Fibroblast of the conjunctiva (primary cell): Measurements from ENCODE around the gene ODAD3.
"Not testable (repeated sequence)": the region's sequence is repeated elsewhere in the genome, so short reads cannot be mapped to it uniquely, and the experiment has no call there.

Experiments used
- DNase-seq: peaks from one replicate; pipeline ENCODE4 v3.0.0-alpha.2; 2010; ENCODE audit warnings: low read depth

Gene ODAD3

GRCh38 chr19:11460207-11460606 is 25.3 kb upstream of the ODAD3 start:
- DNase-seq: no peak

- not testable (repeated sequence) for DNase-seq
Measured at GRCh38 chr19:11458912-11459311, 24.0 kb upstream of the ODAD3 start.

GRCh38 chr19:11458236-11458900 is 23.4 kb upstream of the ODAD3 start:
- no peak for DNase-seq

DNA sequence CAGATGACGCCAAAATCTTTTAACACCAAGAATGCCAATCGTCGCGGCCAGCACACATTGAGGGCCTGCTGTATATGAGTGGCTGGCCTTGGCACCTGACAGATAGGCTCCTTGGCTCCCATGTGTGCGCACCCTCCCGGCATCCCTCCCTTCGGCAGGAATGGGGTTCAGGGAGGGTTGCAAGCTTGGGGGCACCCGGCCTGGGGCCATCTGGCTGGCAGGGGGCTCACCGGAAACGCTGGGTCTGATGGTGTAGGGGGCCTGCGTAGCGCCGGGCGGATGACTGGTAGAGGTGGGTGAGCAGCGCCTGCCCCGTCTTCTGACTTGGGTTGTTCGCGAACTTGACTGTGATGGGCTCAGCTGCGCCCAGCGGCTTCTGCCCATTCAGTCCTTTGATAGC is 22.9 kb upstream of the ODAD3 start:
- DNase-seq: no peak

- DNase-seq: no peak
Measured at GRCh38 chr19:11457115-11457514, 22.2 kb upstream of the ODAD3 start.

GRCh38 chr19:11456659-11457058 is 21.7 kb upstream of the ODAD3 start:
- no peak for DNase-seq

DNA sequence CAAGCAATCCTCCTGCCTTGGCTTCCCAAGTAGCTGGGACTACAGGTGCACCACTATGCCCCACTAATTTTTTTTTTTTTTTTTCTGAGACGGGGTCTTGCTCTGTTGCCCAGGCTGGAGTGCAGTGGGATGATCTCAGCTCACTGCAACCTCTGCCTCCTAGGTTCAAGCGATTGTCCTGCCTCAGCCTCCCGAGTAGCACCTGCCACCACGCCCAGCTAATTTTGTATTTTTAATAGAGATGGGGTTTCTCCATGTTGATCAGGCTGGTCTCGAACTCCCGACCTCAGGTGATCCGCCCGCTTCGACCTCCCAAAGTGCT is 20.3 kb upstream of the ODAD3 start:
- DNase-seq: not testable (repeated sequence)

DNA sequence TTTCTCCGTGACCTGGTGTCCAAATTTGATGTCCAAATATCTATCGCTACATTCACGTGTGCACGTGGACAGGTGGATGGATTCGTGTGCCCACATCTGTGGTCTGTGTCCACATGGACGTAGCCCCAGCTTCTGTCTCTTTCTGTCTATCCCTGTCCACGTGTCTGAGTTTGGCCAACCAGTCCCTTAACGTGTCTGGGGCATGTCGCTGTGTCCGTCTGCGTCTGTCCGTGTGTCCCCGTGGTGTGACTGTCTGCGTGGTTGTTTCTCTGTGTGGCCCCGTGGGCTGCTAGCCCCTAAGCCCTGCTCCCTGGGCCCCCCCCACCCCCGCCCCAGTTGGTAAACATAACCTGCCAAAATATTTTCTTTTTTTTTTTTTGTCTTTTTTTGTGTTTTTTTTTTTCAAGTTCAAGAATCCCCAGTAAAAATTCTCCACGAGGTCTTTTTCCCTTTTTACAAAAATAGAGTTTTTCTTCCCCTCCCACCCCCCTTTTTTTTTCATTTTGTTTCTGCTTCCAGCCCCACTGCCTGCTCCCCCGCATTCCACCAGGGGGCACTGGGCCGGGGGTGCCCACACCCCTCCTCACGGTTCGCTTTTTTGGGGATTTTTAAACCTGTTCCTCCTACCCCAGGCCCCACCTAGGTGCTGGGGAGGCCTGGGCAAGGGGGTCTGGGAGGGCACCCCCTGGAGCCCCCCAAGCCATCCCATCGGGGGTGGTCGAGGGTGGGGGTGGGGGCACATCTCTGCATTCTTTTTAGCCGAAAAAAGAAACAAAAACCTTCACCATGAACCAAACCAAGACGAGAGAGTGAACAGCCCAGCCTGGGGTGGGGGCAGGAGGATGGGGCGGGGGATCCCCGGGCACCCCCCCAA is 18.8 kb upstream of the ODAD3 start:
- no peak for DNase-seq

GRCh38 chr19:11452620-11453310 is 17.8 kb upstream of the ODAD3 start:
- no peak for DNase-seq

DNA sequence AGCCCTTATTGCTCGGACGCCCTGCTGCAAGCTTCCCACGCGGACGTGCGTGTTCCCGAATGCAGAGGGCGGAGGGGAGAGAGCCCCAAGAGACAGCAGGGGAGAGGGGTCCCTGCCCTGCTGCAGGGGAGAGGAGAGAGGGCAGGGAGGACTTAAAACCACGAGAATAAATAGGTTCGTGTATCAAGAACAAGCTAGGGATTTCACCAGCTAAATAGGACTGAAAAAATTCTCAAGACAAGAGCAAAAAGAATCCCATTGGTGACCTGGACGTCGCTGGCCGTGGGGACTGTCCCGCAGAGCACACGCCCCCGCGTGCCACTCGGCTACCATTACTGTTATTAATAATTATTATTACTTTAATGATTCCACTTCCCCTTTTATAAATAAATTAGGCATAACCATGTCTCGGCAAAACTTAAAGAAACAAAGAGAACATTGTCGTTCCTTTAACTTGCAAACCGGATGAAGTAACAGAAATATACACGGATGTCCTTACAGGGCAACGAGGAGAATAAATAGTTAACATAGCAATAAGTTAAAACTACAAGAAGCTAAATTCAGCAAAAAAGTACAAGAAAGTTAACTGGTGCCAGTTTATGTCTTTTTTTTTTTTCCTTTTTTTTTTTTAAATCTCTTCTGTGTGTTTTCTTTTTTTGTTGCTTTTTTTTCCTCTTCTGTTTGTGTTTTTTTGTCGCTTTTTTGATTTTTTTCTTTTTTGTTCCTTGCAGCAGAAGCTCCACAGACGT is 17.1 kb upstream of the ODAD3 start:
- DNase-seq: no peak

- DNase-seq: no peak
Measured at GRCh38 chr19:11451327-11451870, 16.5 kb upstream of the ODAD3 start.

GRCh38 chr19:11450570-11451326 is 15.8 kb upstream of the ODAD3 start:
- DNase-seq: no peak

DNA sequence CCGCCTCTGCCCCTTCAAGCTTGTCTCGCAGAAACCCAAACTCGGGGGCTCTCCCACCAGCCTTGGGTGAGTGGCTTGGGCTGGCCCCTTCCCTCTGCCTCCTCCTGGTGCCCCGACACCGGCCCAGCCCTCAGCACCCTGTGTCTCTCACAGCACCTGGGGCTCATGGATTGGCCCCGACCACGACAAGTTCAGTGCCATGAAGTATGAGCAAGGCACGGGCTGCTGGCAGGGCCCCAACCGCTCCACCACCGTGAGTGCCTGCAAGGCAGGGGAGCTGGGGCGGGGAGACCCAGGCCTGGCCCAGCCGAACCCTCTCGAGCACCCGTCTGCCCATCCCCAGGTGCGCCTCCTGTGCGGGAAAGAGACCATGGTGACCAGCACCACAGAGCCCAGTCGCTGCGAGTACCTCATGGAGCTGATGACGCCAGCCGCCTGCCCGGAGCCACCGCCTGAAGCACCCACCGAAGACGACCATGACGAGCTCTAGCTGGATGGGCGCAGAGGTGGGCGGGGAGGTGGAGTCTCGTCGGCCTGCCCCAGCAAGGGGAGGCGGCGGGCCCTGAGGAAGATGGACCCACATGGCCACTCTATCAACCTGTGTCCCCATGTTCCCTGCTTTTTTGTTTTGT is 14.1 kb upstream of the ODAD3 start:
- DNase-seq: no peak

DNA sequence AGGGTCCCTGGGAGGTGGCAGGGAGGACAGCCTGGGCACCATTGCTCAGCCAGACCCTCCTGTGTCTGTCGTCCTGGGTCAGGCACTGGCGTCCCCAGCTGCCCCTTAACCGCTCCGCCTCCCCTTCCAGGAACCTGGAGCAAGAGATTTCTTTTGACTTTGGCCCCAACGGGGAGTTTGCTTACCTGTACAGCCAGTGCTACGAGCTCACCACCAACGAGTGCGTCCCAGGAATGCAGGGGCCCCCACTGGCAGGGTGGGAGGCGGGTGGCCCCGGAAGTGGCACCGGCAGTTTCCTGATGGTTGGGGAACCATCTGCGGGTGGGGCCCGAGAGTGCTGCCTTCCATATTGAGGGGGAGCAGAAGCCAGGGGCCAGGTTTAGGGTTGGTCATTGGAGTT is 13.5 kb upstream of the ODAD3 start:
- DNase-seq: no peak

- DNase-seq: no peak
Measured at GRCh38 chr19:11447347-11448262, 12.7 kb upstream of the ODAD3 start.

DNA sequence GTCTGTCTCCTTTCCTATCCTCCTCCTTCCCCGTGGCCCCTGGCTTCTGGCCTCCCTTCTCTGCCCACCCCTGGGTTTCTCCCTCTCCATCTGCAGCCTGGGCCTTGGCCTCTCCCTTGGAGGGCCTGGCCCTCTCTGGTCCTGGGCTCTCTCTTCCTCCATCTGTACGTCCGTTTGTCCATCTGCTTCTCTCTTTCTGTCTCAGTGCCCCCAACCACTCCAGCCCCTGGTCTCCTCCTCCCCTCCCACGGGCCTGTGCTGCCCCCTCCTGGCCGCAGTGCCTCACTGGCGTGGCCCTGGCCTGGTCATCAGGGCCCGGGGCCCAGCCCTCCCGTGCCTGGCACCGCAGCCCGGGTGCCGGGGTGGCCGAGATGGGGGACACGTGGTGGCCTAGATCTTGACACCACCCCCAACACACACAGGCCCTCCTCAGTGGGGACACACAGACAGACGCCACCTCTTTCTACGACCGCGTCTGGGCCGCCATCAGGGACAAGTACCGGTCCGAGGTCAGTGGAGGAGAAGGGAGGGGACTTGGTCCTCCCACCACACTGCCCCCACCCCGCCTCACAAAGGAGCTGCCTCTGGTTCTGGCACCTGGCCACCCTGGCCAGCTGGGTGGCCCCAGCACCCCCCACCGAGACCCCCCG is 11.9 kb upstream of the ODAD3 start:
- DNase-seq: no peak

- no peak for DNase-seq
Measured at GRCh38 chr19:11446271-11446651, 11.3 kb upstream of the ODAD3 start.

DNA sequence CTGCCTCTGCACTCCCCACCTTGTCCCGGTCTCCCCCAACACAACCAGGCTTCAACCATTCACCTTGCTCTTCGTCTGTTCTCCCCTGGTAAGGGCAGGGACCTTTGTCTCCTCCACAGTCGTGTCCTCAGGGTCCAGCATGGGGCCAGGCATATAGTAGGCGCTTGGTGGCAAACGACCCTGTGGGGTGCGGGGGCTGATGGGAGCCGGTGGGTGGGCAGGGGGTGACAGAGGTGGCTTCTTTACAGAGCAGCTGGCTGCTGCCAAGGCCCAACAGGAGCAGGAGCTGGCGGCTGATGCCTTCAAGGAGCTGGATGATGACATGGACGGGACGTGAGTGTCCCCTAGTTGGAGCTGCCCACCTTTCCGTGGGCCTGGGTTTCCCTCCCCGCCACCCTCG is 10.2 kb upstream of the ODAD3 start:
- DNase-seq: no peak

- DNase-seq: no peak
Measured at GRCh38 chr19:11444059-11444458, 9.1 kb upstream of the ODAD3 start.
